Transverse colon (tissue), 4 donors: Measurements from ENCODE around the gene RPS15. TPM values are rescaled to one million over a fixed set of nuclear protein-coding genes. Genes with fewer than 3 reads are reported as not detected.

Source experiments
- DNase-seq: peaks from one replicate; pipeline ENCODE4 v3.0.0-alpha.2; 2019
- H3K27ac ChIP-seq, 4 donors: fragments of 200-600 bp; sonication (generic); 2 replicates each; pipeline ENCODE4 v1.5.1; 2016 to 2018; ENCODE audit warnings: inconsistent platforms in 4 of 4
- H3K27me3 ChIP-seq: fragments of 200-600 bp; sonication (generic); 2 replicates; pipeline ENCODE4 v1.5.1; 2017; ENCODE audit warnings: inconsistent platforms
- H3K36me3 ChIP-seq, 4 donors: fragments of 200-600 bp; sonication (generic); 2 replicates each; pipeline ENCODE4 v1.5.1; 2017 to 2019; ENCODE audit warnings: inconsistent platforms in 4 of 4
- H3K4me1 ChIP-seq, 4 donors: fragments of 200-600 bp; sonication (generic); 2 replicates each; pipeline ENCODE4 v1.5.1; 2017 to 2020; ENCODE audit warnings: inconsistent platforms in 4 of 4
- H3K4me3 ChIP-seq, 4 donors: fragments of 200-600 bp; sonication (generic); 1 replicate in 1 of 4; 2 replicates in 3 of 4; pipeline versions ENCODE4 v1.5.1 to v1.6.1; 2017 to 2019; ENCODE audit warnings: inconsistent platforms in 4 of 4
- H3K9me3 ChIP-seq, 2 donors: fragments of 200-600 bp; sonication (generic); 2 replicates each; pipeline ENCODE4 v1.5.1; 2017 to 2019; ENCODE audit warnings: inconsistent platforms in 2 of 2
- CTCF ChIP-seq, 5 experiments: fragments of 200-600 bp in 3 of 5; fragments of 450-650 bp in 2 of 5; sonication (generic) in 3 of 5; IDR thresholded peaks; 1 replicate in 2 of 5; 2 replicates in 3 of 5; pipeline ENCODE4 v1.5.1; 2016 to 2017; ENCODE audit warnings: antibody characterized with exemption in 5 of 5, inconsistent platforms in 3 of 5, mild to moderate bottlenecking in 2 of 5, moderate library complexity in 1 of 5
- EP300 ChIP-seq: sonication (generic); formaldehyde crosslinking; IDR thresholded peaks from one replicate; pipeline ENCODE4 v1.6.1; 2017; ENCODE audit warnings: antibody characterized with exemption, low read depth
- POLR2A ChIP-seq: fragments of 450-650 bp; IDR thresholded peaks from one replicate; pipeline ENCODE4 v1.6.1; 2016; ENCODE audit warnings: antibody characterized with exemption, mild to moderate bottlenecking, moderate library complexity
- POLR2AphosphoS5 ChIP-seq, 3 donors: sonication (generic); formaldehyde crosslinking; IDR thresholded peaks; one replicate each; pipeline ENCODE4 v1.6.1; 2016; ENCODE audit warnings: antibody characterized with exemption in 3 of 3
- WGBS, 2 donors: methylation state at CpG; one replicate each; pipeline ENCODE4 v1.1.5; 2018; ENCODE audit warnings: low coverage in 1 of 2; 5-methylcytosine and 5-hydroxymethylcytosine counted together
- in situ Hi-C, 4 donors: fragments of 200-750 bp; cut with MboI; loops; one replicate each; pipeline versions ENCODE4 v1.15.0 to v1.15.1; 2017; ENCODE audit warnings: low sequenced_read_pairs in 3 of 4, low pct_ligation_motif_present in 1 of 4, low pct_unique_long_range_greater_than_20kb in 1 of 4
- intact Hi-C: fragments of 100-400 bp; cut with DNase I; formaldehyde crosslinking; loops from one replicate; pipeline ENCODE4 v1.15.1; 2023; ENCODE audit warnings: low total_unique reads
- total RNA-seq, 4 donors: library from RNA; depleted of rRNA; stranded (reverse); fragments of >200 nt; gene quantifications; one replicate each; pipeline ENCODE4 v1.1.0, GENCODE V29; 2016

Gene RPS15
- total RNA-seq, 4 donors from 2014 or later = 1,367 to 2,740 (median 2,511) TPM

- WGBS, 2 donors = 59% methylated on average over 29 of the region's 33 CpGs; no CpG with 5 or more reads in 1 of the 2 donors
- intact Hi-C loops (loop anchor here (10.0 kb wide), 1 partner anchor 125 kb away; the partner anchor contains the start of gene EFNA2), in situ Hi-C loops (no loop called here)
- Histone ChIP-seq H3K36me3 (no peaks in the 10 kb centered on the region), H3K4me3 (peak overlapping the region; percentile 79 to 99 (median 96)), H3K27ac (peak overlapping the region; percentile 95 to 99 (median 97)), H3K4me1 (peaks cover 29 to 54% (median 48%) of the 10 kb centered on the region in 4 donors), H3K27me3 (no peaks in the 10 kb centered on the region), H3K9me3 (no peaks in the 10 kb centered on the region)
- DNase-seq = no peak
- TF ChIP-seq CTCF (IDR thresholded peaks at IDR 0.05) (no peak), POLR2A (no peak), POLR2AphosphoS5 (IDR thresholded peaks at IDR 0.05) (no peak), EP300 (no peak)
These were observed 28.8 kb upstream of the RPS15 start for GRCh38 chr19:1409204-1410005.

- Histone ChIP-seq H3K27me3 (no peaks in the 10 kb centered on the region), H3K4me3 (no peak overlapping the region), H3K27ac (peak overlapping the region in 3 of 4 donors; percentile 39 to 96 (median 95)), H3K4me1 (peaks cover 35 to 61% (median 57%) of the 10 kb centered on the region in 4 donors), H3K36me3 (no peaks in the 10 kb centered on the region), H3K9me3 (no peaks in the 10 kb centered on the region)
- WGBS, 2 donors = 0 to 81% methylated on average over 1 to 22 of the region's 23 CpGs
- TF ChIP-seq POLR2A (no peak), EP300 (no peak), POLR2AphosphoS5 (IDR thresholded peaks at IDR 0.05) (no peak), CTCF (IDR thresholded peaks at IDR 0.05) (no peak)
- in situ Hi-C loops (no loop called here), intact Hi-C loops (no loop called here)
- no peak for DNase-seq
These were observed 27.9 kb upstream of the RPS15 start for GRCh38 chr19:1410136-1410786.

- H3K4me1 ChIP-seq = peaks cover 39 to 66% (median 62%) of the 10 kb centered on the region in 4 donors
- H3K9me3 ChIP-seq = no peaks in the 10 kb centered on the region
- H3K4me3 ChIP-seq = no peak overlapping the region
These were observed 27.4 kb upstream of the RPS15 start for GRCh38 chr19:1410789-1411188.

More at GRCh38 chr19:1410789-1411188, 27.4 kb upstream of the RPS15 start:
- H3K36me3 ChIP-seq = no peaks in the 10 kb centered on the region
- peak overlapping the region in 3 of 4 donors; percentile 31 to 96 (median 39) for H3K27ac ChIP-seq
- TF ChIP-seq POLR2AphosphoS5 (IDR thresholded peaks at IDR 0.05) (no peak), EP300 (no peak), POLR2A (no peak), CTCF (IDR thresholded peaks at IDR 0.05) (no peak)
- WGBS, 2 donors = 56 to 76% methylated on average over 4 to 6 of the region's 9 CpGs
- intact Hi-C loops (no loop called here), in situ Hi-C loops (no loop called here)
- H3K27me3 ChIP-seq = no peaks in the 10 kb centered on the region
- DNase-seq = no peak
